GM23248 (cell line): Measurements from ENCODE around the gene PWP2. TPM values are rescaled to one million over a fixed set of nuclear protein-coding genes. Genes with fewer than 3 reads are reported as not detected.

ENCODE experiments used
- DNase-seq: peaks from one replicate; pipeline ENCODE4 v3.0.0-alpha.2; 2015
- H2AFZ ChIP-seq: fragments of 200-600 bp; sonication (generic); 2 replicates; pipeline ENCODE4 v1.6.1; 2016; ENCODE audit warnings: antibody characterized with exemption
- H3F3A ChIP-seq: fragments of 200-600 bp; sonication (generic); 2 replicates; pipeline ENCODE4 v1.6.1; 2016; ENCODE audit warnings: mild to moderate bottlenecking, antibody characterized with exemption, mixed run types; ENCODE audit not compliant: insufficient read depth
- H3K27ac ChIP-seq: fragments of 200-600 bp; sonication (generic); 2 replicates; pipeline ENCODE4 v1.5.1; 2016; ENCODE audit warnings: mild to moderate bottlenecking
- H3K27me3 ChIP-seq: fragments of 200-600 bp; sonication (generic); replicated peaks from 2 replicates; pipeline ENCODE4 v1.6.1; 2016; ENCODE audit warnings: mild to moderate bottlenecking; ENCODE audit not compliant: insufficient read depth
- H3K36me3 ChIP-seq: fragments of 200-600 bp; sonication (generic); 2 replicates; pipeline ENCODE4 v1.6.1; 2016; ENCODE audit warnings: low read depth, mild to moderate bottlenecking
- H3K4me1 ChIP-seq: fragments of 200-600 bp; sonication (generic); 2 replicates; pipeline ENCODE4 v1.6.1; 2016; ENCODE audit warnings: mild to moderate bottlenecking; ENCODE audit not compliant: insufficient read depth
- H3K4me2 ChIP-seq: fragments of 200-600 bp; sonication (generic); one replicate; pipeline ENCODE4 v1.6.1; 2016; ENCODE audit warnings: mild to moderate bottlenecking; ENCODE audit not compliant: unreplicated experiment
- H3K4me3 ChIP-seq: fragments of 200-600 bp; sonication (generic); 2 replicates; pipeline ENCODE4 v1.5.1; 2016; ENCODE audit warnings: mild to moderate bottlenecking
- H3K79me2 ChIP-seq: fragments of 200-600 bp; sonication (generic); 2 replicates; pipeline ENCODE4 v1.6.1; 2016; ENCODE audit warnings: mild to moderate bottlenecking; ENCODE audit not compliant: insufficient read depth
- H3K9ac ChIP-seq: fragments of 200-600 bp; sonication (generic); 2 replicates; pipeline ENCODE4 v1.6.1; 2016; ENCODE audit warnings: mild to moderate bottlenecking
- H3K9me2 ChIP-seq: fragments of 200-600 bp; sonication (generic); 2 replicates; pipeline ENCODE4 v1.6.1; 2016; ENCODE audit warnings: mixed run types, mild to moderate bottlenecking, moderate library complexity; ENCODE audit not compliant: insufficient read depth
- H3K9me3 ChIP-seq: fragments of 200-600 bp; sonication (generic); one replicate; pipeline ENCODE4 v1.6.1; 2017; ENCODE audit warnings: low read depth
- H4K20me1 ChIP-seq: fragments of 200-600 bp; sonication (generic); 2 replicates; pipeline ENCODE4 v1.6.0; 2016; ENCODE audit not compliant: insufficient read depth
- EZH2 ChIP-seq: fragments of 200-600 bp; sonication (generic); IDR thresholded peaks from 2 replicates; pipeline ENCODE4 v1.6.1; 2018; ENCODE audit warnings: antibody characterized with exemption, mild to moderate bottlenecking; ENCODE audit not compliant: insufficient read depth, poor library complexity, severe bottlenecking
- EZH2phosphoT487 ChIP-seq: fragments of 200-600 bp; sonication (generic); IDR thresholded peaks from 2 replicates; pipeline ENCODE4 v1.6.1; 2018; ENCODE audit warnings: antibody characterized with exemption, moderate library complexity, mild to moderate bottlenecking, low read depth; ENCODE audit not compliant: insufficient read depth
- WGBS, 2 experiments: methylation state at CpG; one replicate each; pipeline ENCODE4 v1.1.6; 2015 to 2017; ENCODE audit warnings: low lambda C conversion rate in 2 of 2, low coverage in 1 of 2; ENCODE audit errors: missing lambda C conversion rate in 2 of 2; 5-methylcytosine and 5-hydroxymethylcytosine counted together
- in situ Hi-C: fragments of 300-500 bp; cut with MboI; formaldehyde crosslinking; loops from 2 replicates; pipeline ENCODE4 v1.15.0; 2020
- polyA plus RNA-seq: library from polyadenylated mRNA; unstranded; fragments of >200 nt; fragmentation: Nextera tagmentation; extraction: Ambion mirVana; gene quantifications from 2 replicates; pipeline ENCODE4 v1.2.1, GENCODE V29; 2016
- total RNA-seq: library from RNA; depleted of rRNA; stranded (reverse); fragments of >200 nt; shearing (Covaris generic); gene quantifications from 2 replicates; pipeline ENCODE4 v1.2.3, GENCODE V29; 2014

PWP2 gene
- total and polyA plus RNA-seq, 2 experiments from 2014 or later, result 11.2 to 16.1 TPM

GRCh38 chr21:44078411-44078981 is 28.7 kb upstream of the PWP2 start:
- peaks cover 29% of the 10 kb centered on the region for H3K79me2 ChIP-seq
- no peak overlapping the region for H2AFZ ChIP-seq
- H3K4me3 ChIP-seq, result no peak overlapping the region
- no peaks in the 10 kb centered on the region for H3K9me2 ChIP-seq
- H3K27me3 ChIP-seq, result no peaks in the 10 kb centered on the region
- H3K36me3 ChIP-seq, result peaks cover 62% of the 10 kb centered on the region
- in situ Hi-C loops, result no loop called here
- no peaks in the 10 kb centered on the region for H3K9me3 ChIP-seq
- no peak overlapping the region for H3K4me2 ChIP-seq
- H4K20me1 ChIP-seq, result no peaks in the 10 kb centered on the region
- no peaks in the 10 kb centered on the region for H3F3A ChIP-seq
- no peak for DNase-seq
- H3K4me1 ChIP-seq, result no peaks in the 10 kb centered on the region
- H3K27ac ChIP-seq, result no peak overlapping the region
- no peak for TF ChIP-seq EZH2
- TF ChIP-seq EZH2phosphoT487, result no peak
- no peak overlapping the region for H3K9ac ChIP-seq
- WGBS, 2 experiments, result 84% methylated on average over 5 of the region's 5 CpGs

GRCh38 chr21:44079446-44079845 is 27.8 kb upstream of the PWP2 start:
- no peak overlapping the region for H3K4me2 ChIP-seq
- TF ChIP-seq EZH2phosphoT487 (no peak), EZH2 (no peak)
- 92 to 96% methylated on average over 3 of the region's 3 CpGs for WGBS, 2 experiments
- H3K9ac ChIP-seq, result no peak overlapping the region
- no peaks in the 10 kb centered on the region for H3K4me1 ChIP-seq
- no peaks in the 10 kb centered on the region for H3F3A ChIP-seq
- H3K27ac ChIP-seq, result no peak overlapping the region
- no peak for DNase-seq
- no peak overlapping the region for H2AFZ ChIP-seq
- no peaks in the 10 kb centered on the region for H3K9me3 ChIP-seq
- no peaks in the 10 kb centered on the region for H4K20me1 ChIP-seq
- peaks cover 61% of the 10 kb centered on the region for H3K36me3 ChIP-seq
- no peak overlapping the region for H3K4me3 ChIP-seq
- peaks cover 20% of the 10 kb centered on the region for H3K79me2 ChIP-seq
- in situ Hi-C loops, result no loop called here
- no peaks in the 10 kb centered on the region for H3K9me2 ChIP-seq
- H3K27me3 ChIP-seq, result no peaks in the 10 kb centered on the region

- DNase-seq, result no peak
- peaks cover 57% of the 10 kb centered on the region for H3K36me3 ChIP-seq
- H3K27ac ChIP-seq, result no peak overlapping the region
- 94 to 97% methylated on average over 7 of the region's 7 CpGs for WGBS, 2 experiments
- H3K79me2 ChIP-seq, result peaks cover 19% of the 10 kb centered on the region
- H4K20me1 ChIP-seq, result no peaks in the 10 kb centered on the region
- H3K9me2 ChIP-seq, result no peaks in the 10 kb centered on the region
- H3K9ac ChIP-seq, result no peak overlapping the region
- H3K4me3 ChIP-seq, result no peak overlapping the region
- in situ Hi-C loops, result no loop called here
- no peaks in the 10 kb centered on the region for H3K4me1 ChIP-seq
- no peaks in the 10 kb centered on the region for H3K9me3 ChIP-seq
- H2AFZ ChIP-seq, result no peak overlapping the region
- TF ChIP-seq EZH2phosphoT487 (no peak), EZH2 (no peak)
- H3K4me2 ChIP-seq, result no peak overlapping the region
- H3F3A ChIP-seq, result no peaks in the 10 kb centered on the region
- H3K27me3 ChIP-seq, result no peaks in the 10 kb centered on the region
Observed at GRCh38 chr21:44079846-44080245, 27.4 kb upstream of the PWP2 start.

GRCh38 chr21:44082648-44083440 is 24.4 kb upstream of the PWP2 start:
- WGBS, 2 experiments, result 93 to 96% methylated on average over 24 of the region's 24 CpGs
- in situ Hi-C loops, result no loop called here
- DNase-seq, result no peak
- peaks cover 29% of the 10 kb centered on the region; the same call in 1 of the 2 replicates for H3K36me3 ChIP-seq
- no peak overlapping the region for H3K4me3 ChIP-seq
- no peak overlapping the region for H3K27ac ChIP-seq
- no peaks in the 10 kb centered on the region for H3K9me3 ChIP-seq
- no peaks in the 10 kb centered on the region for H3K9me2 ChIP-seq
- H3F3A ChIP-seq, result no peaks in the 10 kb centered on the region
- H4K20me1 ChIP-seq, result no peaks in the 10 kb centered on the region
- H3K9ac ChIP-seq, result no peak overlapping the region
- H2AFZ ChIP-seq, result no peak overlapping the region
- no peak overlapping the region for H3K4me2 ChIP-seq
- H3K27me3 ChIP-seq, result no peaks in the 10 kb centered on the region
- H3K79me2 ChIP-seq, result 0 out of 2 replicates have a peak, but pooled peaks cover 8% of the 10 kb centered on the region
- TF ChIP-seq EZH2phosphoT487 (no peak), EZH2 (no peak)
- no peaks in the 10 kb centered on the region for H3K4me1 ChIP-seq
